Uterus (tissue), 2 donors: Measurements from ENCODE around the gene CD300E.

Experiments used
- POLR2A ChIP-seq, 2 donors: fragments of 450-650 bp; IDR thresholded peaks; one replicate each; pipeline ENCODE4 v1.6.1; 2016; ENCODE audit warnings: antibody characterized with exemption in 2 of 2, mild to moderate bottlenecking in 1 of 2, moderate library complexity in 1 of 2
- TF ChIP-seq, protein P1 (sequence below), 4 experiments: fragments of 200-600 bp in 2 of 4; fragments of 450-650 bp in 2 of 4; sonication (generic) in 2 of 4; IDR thresholded peaks; one replicate each; pipeline ENCODE4 v1.5.1; 2016 to 2019; ENCODE audit warnings: antibody characterized with exemption in 4 of 4, mild to moderate bottlenecking in 2 of 4, moderate library complexity in 1 of 4

- TF ChIP-seq, protein P1, sequence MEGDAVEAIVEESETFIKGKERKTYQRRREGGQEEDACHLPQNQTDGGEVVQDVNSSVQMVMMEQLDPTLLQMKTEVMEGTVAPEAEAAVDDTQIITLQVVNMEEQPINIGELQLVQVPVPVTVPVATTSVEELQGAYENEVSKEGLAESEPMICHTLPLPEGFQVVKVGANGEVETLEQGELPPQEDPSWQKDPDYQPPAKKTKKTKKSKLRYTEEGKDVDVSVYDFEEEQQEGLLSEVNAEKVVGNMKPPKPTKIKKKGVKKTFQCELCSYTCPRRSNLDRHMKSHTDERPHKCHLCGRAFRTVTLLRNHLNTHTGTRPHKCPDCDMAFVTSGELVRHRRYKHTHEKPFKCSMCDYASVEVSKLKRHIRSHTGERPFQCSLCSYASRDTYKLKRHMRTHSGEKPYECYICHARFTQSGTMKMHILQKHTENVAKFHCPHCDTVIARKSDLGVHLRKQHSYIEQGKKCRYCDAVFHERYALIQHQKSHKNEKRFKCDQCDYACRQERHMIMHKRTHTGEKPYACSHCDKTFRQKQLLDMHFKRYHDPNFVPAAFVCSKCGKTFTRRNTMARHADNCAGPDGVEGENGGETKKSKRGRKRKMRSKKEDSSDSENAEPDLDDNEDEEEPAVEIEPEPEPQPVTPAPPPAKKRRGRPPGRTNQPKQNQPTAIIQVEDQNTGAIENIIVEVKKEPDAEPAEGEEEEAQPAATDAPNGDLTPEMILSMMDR (IDR thresholded peaks at IDR 0.05), result no peak
- TF ChIP-seq POLR2A (IDR thresholded peaks at IDR 0.05), result no peak
Measured at GRCh38 chr17:74574489-74575142, 48.9 kb downstream of the CD300E start.
